ENCODE data around the gene JMJD8.

JMJD8 gene

DNA sequence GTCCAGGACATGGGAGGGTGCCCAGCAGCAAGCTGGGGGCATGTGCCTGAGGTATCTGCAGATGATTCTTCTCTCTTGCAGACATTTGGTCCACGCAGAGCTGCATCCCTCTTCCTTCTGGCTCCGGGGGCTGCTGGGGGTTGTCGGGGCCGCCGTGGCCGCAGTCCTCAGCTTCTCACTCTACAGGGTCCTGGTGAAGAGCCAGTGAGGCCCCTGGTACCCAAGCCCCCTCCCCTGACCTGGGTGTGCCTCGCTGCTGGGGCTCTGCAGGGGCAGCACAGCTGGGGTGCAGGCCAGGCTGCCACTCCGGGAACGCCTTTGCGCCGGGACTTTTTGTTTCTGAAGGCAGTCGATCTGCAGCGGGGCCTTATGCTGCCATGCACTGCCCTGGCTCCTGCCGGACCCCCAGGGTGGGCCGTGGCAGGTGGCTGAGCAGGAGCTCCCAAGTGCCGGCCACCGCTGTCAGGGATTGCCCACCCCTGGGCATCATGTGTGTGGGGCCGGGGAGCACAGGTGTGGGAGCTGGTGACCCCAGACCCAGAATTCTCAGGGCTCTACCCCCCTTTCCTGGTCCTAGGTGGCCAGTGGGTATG, 10.6 kb downstream of the JMJD8 start:
- Histone ChIP-seq H3K36me3 (replicated peaks) (peaks cover 51% of the 10 kb centered on the region), H3K27ac (no peak overlapping the region), H3K4me3 (ENCODE audit: low read depth, low read length) (no peak overlapping the region), H3K27me3 (replicated peaks) (no peaks in the 10 kb centered on the region)
- TF ChIP-seq, protein P1, sequence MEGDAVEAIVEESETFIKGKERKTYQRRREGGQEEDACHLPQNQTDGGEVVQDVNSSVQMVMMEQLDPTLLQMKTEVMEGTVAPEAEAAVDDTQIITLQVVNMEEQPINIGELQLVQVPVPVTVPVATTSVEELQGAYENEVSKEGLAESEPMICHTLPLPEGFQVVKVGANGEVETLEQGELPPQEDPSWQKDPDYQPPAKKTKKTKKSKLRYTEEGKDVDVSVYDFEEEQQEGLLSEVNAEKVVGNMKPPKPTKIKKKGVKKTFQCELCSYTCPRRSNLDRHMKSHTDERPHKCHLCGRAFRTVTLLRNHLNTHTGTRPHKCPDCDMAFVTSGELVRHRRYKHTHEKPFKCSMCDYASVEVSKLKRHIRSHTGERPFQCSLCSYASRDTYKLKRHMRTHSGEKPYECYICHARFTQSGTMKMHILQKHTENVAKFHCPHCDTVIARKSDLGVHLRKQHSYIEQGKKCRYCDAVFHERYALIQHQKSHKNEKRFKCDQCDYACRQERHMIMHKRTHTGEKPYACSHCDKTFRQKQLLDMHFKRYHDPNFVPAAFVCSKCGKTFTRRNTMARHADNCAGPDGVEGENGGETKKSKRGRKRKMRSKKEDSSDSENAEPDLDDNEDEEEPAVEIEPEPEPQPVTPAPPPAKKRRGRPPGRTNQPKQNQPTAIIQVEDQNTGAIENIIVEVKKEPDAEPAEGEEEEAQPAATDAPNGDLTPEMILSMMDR (IDR thresholded peaks at IDR 0.05; ENCODE audit: low read depth, low read length, missing control alignments) = no peak
- DNase-seq = no peak
- in situ Hi-C loops (cut with HindIII; ENCODE audit: low pct_ligation_motif_present, low sequenced_read_pairs) = no loop called here

DNA sequence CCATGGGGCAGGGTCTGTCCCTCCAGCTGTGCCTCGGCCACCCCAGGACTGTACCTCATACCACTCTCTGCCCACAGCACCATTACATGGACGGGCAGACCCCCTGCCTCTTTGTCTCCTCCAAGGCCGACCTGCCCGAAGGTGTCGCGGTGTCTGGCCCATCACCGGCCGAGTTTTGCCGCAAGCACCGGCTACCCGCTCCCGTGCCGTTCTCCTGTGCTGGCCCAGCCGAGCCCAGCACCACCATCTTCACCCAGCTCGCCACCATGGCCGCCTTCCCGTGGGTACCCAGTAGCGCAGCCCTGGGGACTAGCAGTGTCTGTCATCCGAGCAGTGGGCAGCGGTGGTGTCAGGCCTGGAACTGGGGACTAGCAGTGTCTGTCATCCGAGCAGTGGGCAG, 11.3 kb downstream of the JMJD8 start:
- in situ Hi-C loops (cut with HindIII; ENCODE audit: low pct_ligation_motif_present, low sequenced_read_pairs) = no loop called here
- Histone ChIP-seq H3K27ac (no peak overlapping the region), H3K36me3 (replicated peaks) (peaks cover 51% of the 10 kb centered on the region), H3K4me3 (ENCODE audit: low read depth, low read length) (no peak overlapping the region), H3K27me3 (replicated peaks) (no peaks in the 10 kb centered on the region)
- TF ChIP-seq, protein P1 (IDR thresholded peaks at IDR 0.05; ENCODE audit: low read depth, low read length, missing control alignments) = no peak
- DNase-seq = no peak

DNA sequence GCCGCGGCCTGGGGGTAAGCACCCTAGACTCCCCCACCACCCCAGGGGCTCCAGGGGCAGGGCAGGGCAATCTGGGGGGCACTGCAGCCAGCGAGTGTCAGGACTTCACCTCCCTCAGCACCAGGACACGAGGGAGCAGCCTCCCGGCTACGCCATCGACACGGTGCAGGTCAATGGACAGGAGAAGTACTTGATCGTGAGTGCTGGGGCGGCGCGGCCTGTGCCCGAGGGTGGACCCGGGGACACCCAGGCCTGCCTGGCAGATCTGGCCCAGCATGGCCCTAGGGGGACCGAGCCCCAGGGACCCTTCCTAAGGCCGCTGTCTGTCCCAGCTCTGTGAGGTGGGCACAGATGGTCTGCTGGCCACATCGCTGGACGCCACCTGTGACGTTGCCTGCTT, 11.8 kb downstream of the JMJD8 start:
- TF ChIP-seq, protein P1 (IDR thresholded peaks at IDR 0.05; ENCODE audit: low read depth, low read length, missing control alignments) = no peak
- in situ Hi-C loops (cut with HindIII; ENCODE audit: low pct_ligation_motif_present, low sequenced_read_pairs) = no loop called here
- peaks cover 51% of the 10 kb centered on the region for H3K36me3 ChIP-seq (replicated peaks)

DNA sequence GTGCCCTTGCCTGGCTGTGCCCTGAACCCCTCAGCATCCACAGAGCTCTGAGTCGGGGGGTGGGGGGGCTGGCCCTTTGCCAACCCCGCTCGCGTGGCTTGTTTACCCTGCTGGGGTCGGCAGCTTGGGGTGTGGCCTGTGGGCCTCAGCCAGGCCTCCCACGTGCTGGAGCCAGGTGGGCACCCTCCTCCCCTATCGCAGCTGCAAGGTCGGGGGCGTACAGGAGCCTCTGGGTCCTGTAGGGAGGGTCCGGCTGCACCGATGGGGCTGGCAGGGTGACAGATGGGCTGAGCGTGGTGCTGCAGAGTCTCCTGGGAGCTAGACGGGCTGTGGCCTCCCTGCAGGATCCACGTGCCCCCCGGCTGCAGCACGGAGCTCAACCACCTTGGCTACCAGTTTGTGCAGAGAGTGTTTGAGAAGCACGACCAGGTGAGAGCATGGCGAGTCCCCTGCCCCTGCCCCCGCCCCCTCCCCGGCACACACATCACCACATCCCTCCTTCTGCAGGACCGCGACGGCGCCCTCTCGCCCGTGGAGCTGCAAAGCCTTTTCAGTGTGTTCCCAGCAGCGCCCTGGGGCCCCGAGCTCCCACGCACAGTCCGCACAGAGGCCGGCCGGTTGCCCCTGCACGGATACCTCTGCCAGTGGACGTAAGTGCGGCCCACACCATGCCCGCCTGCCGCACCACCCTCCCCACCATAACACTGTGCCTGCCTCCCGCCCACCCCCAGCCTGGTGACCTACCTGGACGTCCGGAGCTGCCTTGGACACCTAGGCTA, 12.6 kb downstream of the JMJD8 start:
- Histone ChIP-seq H3K27me3 (replicated peaks) (no peaks in the 10 kb centered on the region), H3K4me3 (ENCODE audit: low read depth, low read length) (no peak overlapping the region), H3K36me3 (replicated peaks) (peaks cover 51% of the 10 kb centered on the region), H3K27ac (no peak overlapping the region)
- TF ChIP-seq, protein P1 (IDR thresholded peaks at IDR 0.05; ENCODE audit: low read depth, low read length, missing control alignments) = no peak
- in situ Hi-C loops (cut with HindIII; ENCODE audit: low pct_ligation_motif_present, low sequenced_read_pairs) = no loop called here
- DNase-seq = no peak

More for the DNA sequence above, 11.8 kb downstream of the JMJD8 start:
- Histone ChIP-seq H3K4me3 (ENCODE audit: low read depth, low read length) (no peak overlapping the region), H3K27me3 (replicated peaks) (no peaks in the 10 kb centered on the region), H3K27ac (no peak overlapping the region)
- DNase-seq = no peak

DNA sequence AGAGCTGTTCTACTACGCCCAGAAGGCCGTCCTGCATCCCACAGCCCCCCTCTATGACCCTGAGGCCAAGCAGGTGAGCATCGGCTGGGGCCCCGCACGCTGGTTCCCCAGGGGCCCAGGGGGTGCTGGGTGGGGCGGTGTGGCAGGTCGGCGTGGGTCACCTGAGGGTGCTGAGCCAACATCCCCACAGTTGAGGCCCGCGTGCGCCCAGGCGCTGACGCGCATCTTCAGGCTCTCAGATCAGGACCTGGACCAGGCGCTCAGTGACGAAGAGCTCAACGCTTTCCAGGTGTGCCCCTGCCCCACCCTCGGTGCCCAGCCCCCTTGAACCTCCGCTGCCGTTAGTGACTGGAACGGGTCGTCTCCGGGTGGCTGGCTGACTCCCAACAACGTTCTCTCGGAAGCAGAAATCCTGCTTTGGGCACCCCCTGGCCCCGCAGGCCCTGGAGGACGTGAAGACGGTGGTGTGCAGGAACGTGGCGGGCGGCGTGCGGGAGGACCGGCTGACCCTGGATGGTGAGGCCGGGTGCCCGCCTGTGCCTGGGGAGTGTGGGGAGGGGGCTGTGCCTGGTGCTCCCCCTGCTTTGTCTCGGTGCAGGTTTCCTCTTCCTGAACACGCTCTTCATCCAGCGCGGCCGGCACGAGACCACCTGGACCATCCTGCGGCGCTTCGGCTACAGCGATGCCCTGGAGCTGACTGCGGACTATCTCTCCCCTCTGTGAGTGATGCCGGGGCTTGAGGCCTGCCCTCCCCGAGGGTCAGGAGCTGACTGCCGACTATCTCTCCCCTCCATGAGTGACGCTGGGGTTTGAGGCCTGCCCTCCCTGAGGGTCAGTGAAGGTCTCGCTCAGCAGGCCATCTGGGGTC, 13.4 kb downstream of the JMJD8 start:
- peaks cover 51% of the 10 kb centered on the region for H3K36me3 ChIP-seq (replicated peaks)
- in situ Hi-C loops (cut with HindIII; ENCODE audit: low pct_ligation_motif_present, low sequenced_read_pairs) = no loop called here
- DNase-seq = no peak
- no peak overlapping the region for H3K27ac ChIP-seq
- H3K4me3 ChIP-seq (ENCODE audit: low read depth, low read length) = no peak overlapping the region
- H3K27me3 ChIP-seq (replicated peaks) = no peaks in the 10 kb centered on the region
- TF ChIP-seq, protein P1 (IDR thresholded peaks at IDR 0.05; ENCODE audit: low read depth, low read length, missing control alignments) = no peak
